K562 (cell line): ENCODE results near the gene SLC4A2. TPM values are rescaled to one million over a fixed set of nuclear protein-coding genes. Genes with fewer than 3 reads are reported as not detected.

Experiments used
- AFF4 ChIP-seq: sonication (generic); formaldehyde crosslinking; IDR thresholded peaks from 2 replicates; pipeline ENCODE4 v1.8.0; 2023; ENCODE audit warnings: mild to moderate bottlenecking, missing genetic modification reagents
- EHMT2 ChIP-seq: fragments of 450-650 bp; IDR thresholded peaks from 2 replicates; pipeline ENCODE4 v1.6.1; 2018; ENCODE audit warnings: antibody characterized with exemption
- HCFC1 ChIP-seq: IDR thresholded peaks from 2 replicates; pipeline ENCODE4 v1.6.1; 2012; ENCODE audit warnings: low read depth, low read length, improper control_type of control experiment
- KAT8 ChIP-seq: fragments of 450-650 bp; IDR thresholded peaks from 2 replicates; pipeline ENCODE4 v1.6.1; 2016; ENCODE audit warnings: low read depth, mild to moderate bottlenecking
- KLF10 ChIP-seq: fragments of 250-450 bp; sonication (Bioruptor Pico); IDR thresholded peaks from 2 replicates; pipeline ENCODE4 v1.6.1; 2021; ENCODE audit warnings: matching md5 sums
- NCOA2 ChIP-seq, 2 experiments: fragments of 450-650 bp; IDR thresholded peaks; 2 replicates each; pipeline ENCODE4 v1.6.1; 2018; ENCODE audit warnings: mild to moderate bottlenecking in 2 of 2, moderate library complexity in 1 of 2; ENCODE audit not compliant: partially characterized antibody in 2 of 2
- PHF21A ChIP-seq: fragments of 450-650 bp; IDR thresholded peaks from 2 replicates; pipeline ENCODE4 v1.6.1; 2017; ENCODE audit warnings: low read depth, borderline replicate concordance
- SRSF9 ChIP-seq: fragments of 200-400 bp; formaldehyde crosslinking; IDR thresholded peaks from 2 replicates; pipeline ENCODE4 v1.6.1; 2017; ENCODE audit warnings: low read depth, low read length, borderline replicate concordance
- STAT6 ChIP-seq: sonication (generic); formaldehyde crosslinking; IDR thresholded peaks from 2 replicates; pipeline ENCODE4 v1.8.1; 2023; ENCODE audit warnings: mild to moderate bottlenecking, missing genetic modification reagents
- TBL1XR1 ChIP-seq, 2 experiments: IDR thresholded peaks; 2 replicates each; pipeline ENCODE4 v1.6.1; 2012; ENCODE audit warnings: improper control_type of control experiment in 2 of 2, low read length in 2 of 2, mild to moderate bottlenecking in 1 of 2
- TEAD2 ChIP-seq: fragments of 450-650 bp; IDR thresholded peaks from 2 replicates; pipeline ENCODE4 v1.6.1; 2016; ENCODE audit warnings: missing genetic modification characterization, control low read depth, missing compliant biosample characterization
- U2AF2 ChIP-seq: fragments of 200-400 bp; formaldehyde crosslinking; optimal IDR thresholded peaks from 2 replicates; pipeline ENCODE3; 2017; ENCODE audit warnings: low read depth, mild to moderate bottlenecking, low read length
- ZBED1 ChIP-seq: IDR thresholded peaks from 2 replicates; pipeline ENCODE4 v1.6.1; 2014
- ZBTB26 ChIP-seq: fragments of 450-650 bp; formaldehyde crosslinking; IDR thresholded peaks from 2 replicates; pipeline ENCODE4 v1.4.0; 2022; ENCODE audit warnings: missing genetic modification characterization
- ZBTB5 ChIP-seq: fragments of 450-650 bp; IDR thresholded peaks from 2 replicates; pipeline ENCODE4 v1.6.1; 2017; ENCODE audit warnings: antibody characterized with exemption
- ZC3H4 ChIP-seq: sonication (generic); formaldehyde crosslinking; IDR thresholded peaks from 2 replicates; pipeline ENCODE4 v1.9.0; 2021; ENCODE audit warnings: missing genetic modification reagents, borderline replicate concordance
- ZC3H8 ChIP-seq: fragments of 450-650 bp; IDR thresholded peaks from 2 replicates; pipeline ENCODE4 v1.6.1; 2017
- ZEB2 ChIP-seq: fragments of 450-650 bp; IDR thresholded peaks from 2 replicates; pipeline ENCODE4 v1.6.1; 2016
- ZNF311 ChIP-seq: fragments of 250-450 bp; sonication (Bioruptor Pico); IDR thresholded peaks from 2 replicates; pipeline ENCODE4 v1.4.0; 2020; ENCODE audit warnings: mild to moderate bottlenecking, moderate library complexity
- ZNF780A ChIP-seq: fragments of 250-450 bp; sonication (Bioruptor Pico); IDR thresholded peaks from 2 replicates; pipeline ENCODE4 v1.5.0; 2021; ENCODE audit warnings: mild to moderate bottlenecking
- polyA plus RNA-seq, 8 experiments: library from polyadenylated mRNA; depleted of rRNA in 4 of 8; stranded (reverse) in 5 of 8; unstranded in 3 of 8; fragments of >200 nt; fragmentation: Nextera tagmentation in 2 of 8; fragmentation: Illumina TruSeq in 1 of 8; extraction: Ambion mirVana in 2 of 8; extraction: Trizol in 1 of 8; gene quantifications; 2 replicates each; pipeline versions ENCODE4 v1.2.1 to v1.2.3, GENCODE V29; 2011 to 2014; ENCODE audit warnings: inconsistent platforms in 1 of 8, missing spikeins in 1 of 8
- total RNA-seq, 7 experiments: library from RNA; depleted of rRNA in 6 of 7; stranded (reverse); fragments of >200 nt in 6 of 7; fragmentation: Illumina TruSeq in 2 of 7; extraction: Trizol in 2 of 7; gene quantifications; 2 replicates each; pipeline versions ENCODE4 v1.2.1 to v1.2.3, GENCODE V29; 2011 to 2021; ENCODE audit warnings: low replicate concordance in 1 of 7

Gene SLC4A2
- total and polyA plus RNA-seq, 9 of the 15 experiments (the other 6 are each of a cell fraction or from before 2014, with no cell fraction given), result 11.4 to 375 (median 130) TPM

GRCh38 chr7:151038951-151039849 lies 20.2 kb upstream of the SLC4A2 start (continued):
- TF ChIP-seq ZBTB5, result no peak
- no peak; the same call in 1 of the 2 replicates for TF ChIP-seq STAT6 (CRISPR knock-in tag)
- peak; percentile 88 for TF ChIP-seq ZEB2
- 0 out of 2 replicates have a peak, but pooled peaks have one; percentile 20 for TF ChIP-seq HCFC1
- TF ChIP-seq TEAD2 (tag), result no peak
- TF ChIP-seq ZBED1, result peak; percentile 81; the same call in 1 of the 2 replicates
- no peak for TF ChIP-seq NCOA2 (IDR thresholded peaks at IDR 0.05; ENCODE audit: partially characterized antibody in 2 of 2)
- no peak for TF ChIP-seq EHMT2
- TF ChIP-seq ZC3H4 (CRISPR knock-in tag), result no peak
- no peak for TF ChIP-seq ZNF311 (CRISPR knock-in tag)
- no peak for TF ChIP-seq U2AF2
- TF ChIP-seq ZBTB26 (CRISPR knock-in tag), result no peak
- peak; percentile 98 to 99 for TF ChIP-seq TBL1XR1 (IDR thresholded peaks at IDR 0.05; ENCODE audit: low read length in 2 of 2)
- TF ChIP-seq SRSF9, result no peak
- TF ChIP-seq PHF21A, result no peak
- no peak for TF ChIP-seq KLF10 (CRISPR knock-in tag)
- no peak for TF ChIP-seq ZC3H8
- no peak for TF ChIP-seq KAT8
- no peak for TF ChIP-seq ZNF780A (CRISPR knock-in tag)
- peak; percentile 2; the same call in 1 of the 2 replicates for TF ChIP-seq AFF4 (CRISPR knock-in tag)
